CD14-positive monocyte (primary cell): Measurements from ENCODE around the gene SPEM2. TPM values are rescaled to one million over a fixed set of nuclear protein-coding genes. Genes with fewer than 3 reads are reported as not detected.
A peak's percentile ranks its signal among the peaks of the same experiment; 100 is the strongest.

ENCODE experiments used
- DNase-seq, 3 donors: peaks; one replicate each; pipeline ENCODE4 v3.0.0-alpha.2; 2011 to 2022
- H2AFZ ChIP-seq: 2 replicates; pipeline ENCODE4 v1.6.0; 2012; ENCODE audit warnings: mild to moderate bottlenecking, low read depth, low read length, inconsistent platforms; ENCODE audit not compliant: insufficient read depth, poor library complexity, severe bottlenecking
- H3K27ac ChIP-seq, 2 donors: 1 replicate in 1 of 2; 2 replicates in 1 of 2; pipeline ENCODE4 v1.5.1; 2012 to 2013; ENCODE audit warnings: low read length in 2 of 2, control low read depth in 1 of 2, inconsistent platforms in 1 of 2, low read depth in 1 of 2, mild to moderate bottlenecking in 1 of 2
- H3K27me3 ChIP-seq, 2 donors: one replicate each; pipeline versions ENCODE4 v1.6.0 to v1.6.1; 2011 to 2013; ENCODE audit warnings: low read length in 2 of 2; ENCODE audit not compliant: control insufficient read depth in 2 of 2, insufficient read depth in 2 of 2
- H3K36me3 ChIP-seq, 2 donors: replicated peaks in 1 of 2; 1 replicate in 1 of 2; 2 replicates in 1 of 2; pipeline versions ENCODE4 v1.5.1 to v1.6.1; 2012 to 2013; ENCODE audit warnings: low read length in 2 of 2, control low read depth in 1 of 2, inconsistent platforms in 1 of 2, mild to moderate bottlenecking in 1 of 2; ENCODE audit not compliant: insufficient read depth in 2 of 2, control insufficient read depth in 1 of 2
- H3K4me1 ChIP-seq, 2 donors: 1 replicate in 1 of 2; 2 replicates in 1 of 2; pipeline versions ENCODE4 v1.5.1 to v1.6.1; 2012 to 2013; ENCODE audit warnings: low read length in 2 of 2, control low read depth in 1 of 2, inconsistent platforms in 1 of 2, mild to moderate bottlenecking in 1 of 2, moderate library complexity in 1 of 2; ENCODE audit not compliant: insufficient read depth in 2 of 2, control insufficient read depth in 1 of 2
- H3K4me2 ChIP-seq: replicated peaks from 2 replicates; pipeline ENCODE3; 2012; ENCODE audit warnings: low read length, moderate library complexity, mild to moderate bottlenecking; ENCODE audit not compliant: poor library complexity, severe bottlenecking; ENCODE audit errors: extremely low read depth
- H3K4me3 ChIP-seq, 3 experiments: fragments of 200-600 bp in 1 of 3; sonication (generic) in 1 of 3; replicated peaks in 1 of 3; 1 replicate in 2 of 3; 2 replicates in 1 of 3; pipeline ENCODE4 v1.5.1; 2011 to 2013; ENCODE audit warnings: low read length in 3 of 3, mild to moderate bottlenecking in 3 of 3, control low read depth in 2 of 3, low read depth in 2 of 3, inconsistent platforms in 1 of 3, moderate library complexity in 1 of 3
- H3K79me2 ChIP-seq: 2 replicates; pipeline ENCODE4 v1.6.0; 2012; ENCODE audit warnings: mild to moderate bottlenecking, control low read depth, inconsistent platforms, low read length, moderate library complexity; ENCODE audit not compliant: insufficient read depth
- H3K9ac ChIP-seq: 2 replicates; pipeline ENCODE4 v1.6.0; 2017; ENCODE audit warnings: low read length, mild to moderate bottlenecking; ENCODE audit not compliant: insufficient read depth, poor library complexity, severe bottlenecking
- H3K9me3 ChIP-seq, 2 donors: replicated peaks in 1 of 2; 1 replicate in 1 of 2; 2 replicates in 1 of 2; pipeline versions ENCODE4 v1.5.1 to v1.6.1; 2012 to 2013; ENCODE audit warnings: low read length in 2 of 2, control low read depth in 1 of 2; ENCODE audit not compliant: control insufficient read depth in 1 of 2, insufficient read depth in 1 of 2
- H4K20me1 ChIP-seq: 2 replicates; pipeline ENCODE4 v1.6.0; 2012; ENCODE audit warnings: mild to moderate bottlenecking, low read length, control low read depth, moderate library complexity; ENCODE audit not compliant: insufficient read depth
- H3K27ac Mint-ChIP-seq, 7 donors: one replicate each; pipeline ENCODE4 v1.8.0; 2020; ENCODE audit warnings: mild to moderate bottlenecking in 7 of 7, mixed read lengths in 7 of 7, moderate library complexity in 6 of 7, inconsistent platforms in 2 of 7
- H3K27me3 Mint-ChIP-seq, 3 donors: one replicate each; pipeline ENCODE4 v1.8.0; 2021 to 2022; ENCODE audit warnings: low read depth in 3 of 3, mild to moderate bottlenecking in 3 of 3, mixed read lengths in 3 of 3, moderate library complexity in 3 of 3, inconsistent platforms in 1 of 3
- H3K36me3 Mint-ChIP-seq, 2 donors: one replicate each; pipeline ENCODE4 v1.8.0; 2020; ENCODE audit warnings: mixed read lengths in 2 of 2, inconsistent platforms in 1 of 2, mild to moderate bottlenecking in 1 of 2
- H3K4me1 Mint-ChIP-seq: one replicate; pipeline ENCODE4 v1.8.0; 2020; ENCODE audit warnings: mild to moderate bottlenecking, mixed read lengths
- H3K4me3 Mint-ChIP-seq, 2 donors: one replicate each; pipeline ENCODE4 v1.8.0; 2020; ENCODE audit warnings: mild to moderate bottlenecking in 2 of 2, mixed read lengths in 2 of 2, moderate library complexity in 1 of 2
- H3K9me3 Mint-ChIP-seq, 7 donors: one replicate each; pipeline ENCODE4 v1.8.0; 2020 to 2022; ENCODE audit warnings: mixed read lengths in 7 of 7, mild to moderate bottlenecking in 6 of 7, moderate library complexity in 6 of 7, inconsistent platforms in 2 of 7
- WGBS: methylation state at CpG from one replicate; pipeline ENCODE4 v1.1.5; 2013; ENCODE audit warnings: missing lambda C conversion rate; ENCODE audit not compliant: insufficient coverage; 5-methylcytosine and 5-hydroxymethylcytosine counted together
- intact Hi-C, 2 donors: fragments of 100-400 bp; cut with micrococcal nuclease; formaldehyde crosslinking; loops; one replicate each; pipeline versions ENCODE4 v1.15.0 to v1.15.1; 2023
- polyA plus RNA-seq, 3 donors: library from polyadenylated mRNA; depleted of rRNA in 1 of 3; unstranded in 2 of 3; stranded (reverse) in 1 of 3; fragments of 300-500 nt in 2 of 3; fragments of >200 nt in 1 of 3; fragmentation: Illumina TruSeq in 2 of 3; gene quantifications; 1 replicate in 2 of 3; 2 replicates in 1 of 3; pipeline ENCODE4 v1.2.3, GENCODE V29; 2012 to 2021
- TF ChIP-seq, protein P1 (sequence below): fragments of 200-600 bp; IDR thresholded peaks from one replicate; pipeline ENCODE4 v1.8.0; 2022; ENCODE audit warnings: antibody characterized with exemption, mild to moderate bottlenecking

The SPEM2 gene
- polyA plus RNA-seq, 3 donors = not detected

DNA sequence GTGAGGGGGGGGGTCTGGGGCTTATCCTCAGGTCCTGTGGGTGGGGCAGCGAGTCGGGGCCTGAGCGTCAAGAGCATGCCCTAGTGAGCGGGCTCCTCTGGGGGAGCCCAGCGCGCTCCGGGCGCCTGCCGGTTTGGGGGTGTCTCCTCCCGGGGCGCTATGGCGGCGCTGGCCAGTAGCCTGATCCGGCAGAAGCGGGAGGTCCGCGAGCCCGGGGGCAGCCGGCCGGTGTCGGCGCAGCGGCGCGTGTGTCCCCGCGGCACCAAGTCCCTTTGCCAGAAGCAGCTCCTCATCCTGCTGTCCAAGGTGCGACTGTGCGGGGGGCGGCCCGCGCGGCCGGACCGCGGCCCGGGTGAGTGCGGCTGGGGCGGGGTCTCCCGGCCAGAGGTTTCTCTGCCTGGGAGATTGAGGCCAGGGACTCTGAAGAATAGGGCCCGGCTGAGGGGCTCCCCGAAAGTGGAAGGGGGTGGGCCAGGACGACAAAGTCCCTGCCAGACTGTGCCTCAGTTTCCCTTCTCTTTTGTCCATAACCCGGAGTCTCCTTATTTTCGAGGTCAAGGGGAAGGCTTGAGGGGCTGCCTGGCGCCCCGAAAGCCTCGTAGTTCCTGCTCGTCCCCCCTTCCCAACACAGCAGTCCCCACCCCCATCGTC lies 14.2 kb downstream of the SPEM2 start, which contains the start of gene FGF11:
Gene FGF11 (plus strand): TSS at position 51 of the 651 bp plus-strand sequence. CDS start 109 bp downstream, at position 160.
- Mint-ChIP-seq H3K27me3 (peaks cover 51 to 73% (median 64%) of the 10 kb centered on the region in 3 donors), H3K4me1 (peaks cover 51% of the 10 kb centered on the region), H3K27ac (peak within 1 kb of the TSS in 2 of 7 donors; percentile 40 to 59), H3K4me3 (peak within 1 kb of the TSS; percentile 69 to 91), H3K36me3 (peaks cover 10 to 17% of the 10 kb centered on the region in 2 donors), H3K9me3 (peaks cover 0 to 17% (median 8%) of the 10 kb centered on the region in 7 donors)
- Histone ChIP-seq H3K4me3 (peak within 1 kb of the TSS in 2 of 3 experiments; percentile 32 to 95), H3K4me2 (peak within 1 kb of the TSS; percentile 99), H3K9ac (no peak within 1 kb of the TSS), H3K27ac (no peak within 1 kb of the TSS), H3K9me3 (peaks cover 0 to 18% of the 10 kb centered on the region in 2 donors), H2AFZ (peak within 1 kb of the TSS; percentile 75), H3K4me1 (peaks cover 52 to 58% of the 10 kb centered on the region in 2 donors), H3K79me2 (peaks cover 8% of the 10 kb centered on the region), H4K20me1 (peaks cover 29% of the 10 kb centered on the region), H3K27me3 (peaks cover 29 to 60% of the 10 kb centered on the region in 2 donors), H3K36me3 (no peaks in the 10 kb centered on the region)
- WGBS = 2% methylated on average over 46 of the region's 50 CpGs
- TF ChIP-seq, protein P1, sequence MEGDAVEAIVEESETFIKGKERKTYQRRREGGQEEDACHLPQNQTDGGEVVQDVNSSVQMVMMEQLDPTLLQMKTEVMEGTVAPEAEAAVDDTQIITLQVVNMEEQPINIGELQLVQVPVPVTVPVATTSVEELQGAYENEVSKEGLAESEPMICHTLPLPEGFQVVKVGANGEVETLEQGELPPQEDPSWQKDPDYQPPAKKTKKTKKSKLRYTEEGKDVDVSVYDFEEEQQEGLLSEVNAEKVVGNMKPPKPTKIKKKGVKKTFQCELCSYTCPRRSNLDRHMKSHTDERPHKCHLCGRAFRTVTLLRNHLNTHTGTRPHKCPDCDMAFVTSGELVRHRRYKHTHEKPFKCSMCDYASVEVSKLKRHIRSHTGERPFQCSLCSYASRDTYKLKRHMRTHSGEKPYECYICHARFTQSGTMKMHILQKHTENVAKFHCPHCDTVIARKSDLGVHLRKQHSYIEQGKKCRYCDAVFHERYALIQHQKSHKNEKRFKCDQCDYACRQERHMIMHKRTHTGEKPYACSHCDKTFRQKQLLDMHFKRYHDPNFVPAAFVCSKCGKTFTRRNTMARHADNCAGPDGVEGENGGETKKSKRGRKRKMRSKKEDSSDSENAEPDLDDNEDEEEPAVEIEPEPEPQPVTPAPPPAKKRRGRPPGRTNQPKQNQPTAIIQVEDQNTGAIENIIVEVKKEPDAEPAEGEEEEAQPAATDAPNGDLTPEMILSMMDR = no peak
- no peak for DNase-seq
- intact Hi-C loops = loop anchor here (1.0 to 10.0 kb wide), 5 partner anchors 46 to 245 kb away; partner anchors contain the start of genes SENP3 (in 2 of the 2), MPDU1 (in 1 of the 2), TP53 (in 1 of the 2) and WRAP53 (in 1 of the 2)

DNA sequence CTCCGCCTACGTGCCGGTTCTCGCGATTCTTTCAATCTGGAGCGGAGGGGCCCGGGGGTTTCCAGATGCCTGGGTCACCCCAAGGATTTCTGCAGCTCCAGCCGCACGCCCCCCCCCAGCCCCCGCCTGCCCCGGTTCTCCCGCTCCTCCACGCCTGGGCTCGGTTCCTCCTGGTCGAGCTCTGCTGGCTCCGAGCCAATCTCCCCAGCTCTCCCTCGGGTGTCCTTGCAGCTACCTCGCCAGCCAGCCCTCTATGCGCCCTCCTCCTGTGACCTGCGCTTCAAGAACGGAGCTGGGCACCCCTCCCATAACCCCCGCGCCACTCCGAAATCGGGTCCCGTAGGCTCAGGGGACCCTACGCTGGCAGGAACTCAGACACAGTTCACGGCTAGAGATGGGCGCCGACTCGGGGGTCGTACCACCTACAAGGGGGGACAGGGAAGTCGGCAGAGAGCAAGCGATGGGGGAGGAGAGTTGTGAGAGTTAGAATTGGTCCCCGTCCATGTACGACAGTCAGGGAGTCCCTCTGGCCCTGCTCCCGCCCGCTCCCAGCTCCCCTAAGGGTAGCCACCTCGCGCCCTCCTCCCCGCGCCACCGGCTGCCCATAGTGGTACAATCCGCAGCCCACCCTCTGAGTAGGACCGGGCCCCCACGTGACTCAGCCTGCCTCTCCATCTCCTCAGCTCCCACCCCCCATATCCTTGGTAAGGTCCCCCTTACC lies 14.9 kb downstream of the SPEM2 start:
- H3K36me3 Mint-ChIP-seq = peaks cover 10 to 17% of the 10 kb centered on the region in 2 donors
- H3K9ac ChIP-seq = no peak overlapping the region
- intact Hi-C loops = no loop called here

More for the DNA sequence above, 14.9 kb downstream of the SPEM2 start:
- Histone ChIP-seq H3K4me1 (peaks cover 53 to 63% of the 10 kb centered on the region in 2 donors), H3K27me3 (peaks cover 29 to 67% of the 10 kb centered on the region in 2 donors), H3K9me3 (peaks cover 0 to 18% of the 10 kb centered on the region in 2 donors), H4K20me1 (peaks cover 29% of the 10 kb centered on the region), H3K36me3 (no peaks in the 10 kb centered on the region), H3K27ac (no peak overlapping the region), H3K79me2 (peaks cover 8% of the 10 kb centered on the region), H3K4me2 (peak overlapping the region; percentile 61), H3K4me3 (peak overlapping the region in 1 of 3 experiments; percentile 52), H2AFZ (no peak overlapping the region)
- Mint-ChIP-seq H3K4me1 (peaks cover 52% of the 10 kb centered on the region), H3K9me3 (peaks cover 0 to 17% (median 9%) of the 10 kb centered on the region in 7 donors), H3K27ac (peak overlapping the region in 1 of 7 donors; percentile 40), H3K4me3 (peak overlapping the region; percentile 66 to 84), H3K27me3 (peaks cover 58 to 79% (median 70%) of the 10 kb centered on the region in 3 donors)
- TF ChIP-seq, protein P1 = no peak
- WGBS = 1% methylated on average over 33 of the region's 46 CpGs
- peak; percentile 26 to 51 (median 31) for DNase-seq
